HepG2 (cell line): ENCODE data around the gene ADGRB3.

Experiments used
- ASH2L ChIP-seq: fragments of 300-600, 200-600 bp; sonication (generic); IDR thresholded peaks from 2 replicates; pipeline ENCODE4 v1.7.0; 2017; ENCODE audit warnings: low read depth, mild to moderate bottlenecking, moderate library complexity, mixed read lengths, low read length; ENCODE audit not compliant: insufficient read length
- ATM ChIP-seq: fragments of 450-650 bp; IDR thresholded peaks from 2 replicates; pipeline ENCODE4 v1.7.1; 2017; ENCODE audit warnings: mild to moderate bottlenecking, borderline replicate concordance
- MAFF ChIP-seq: IDR thresholded peaks from 2 replicates; pipeline ENCODE4 v1.6.1; 2011; ENCODE audit warnings: low read depth, low read length, improper control_type of control experiment
- RAD21 ChIP-seq: fragments of 450-650 bp; formaldehyde crosslinking; IDR thresholded peaks from 2 replicates; pipeline ENCODE4 v1.5.0; 2020; ENCODE audit warnings: mild to moderate bottlenecking
- TF ChIP-seq, protein P1 (sequence below): sonication (generic); formaldehyde crosslinking; IDR thresholded peaks from 2 replicates; pipeline ENCODE4 v1.5.0; 2020; ENCODE audit warnings: mild to moderate bottlenecking, missing genetic modification reagents, moderate library complexity
- TF ChIP-seq, protein P2 (sequence below): sonication (generic); formaldehyde crosslinking; IDR thresholded peaks from 2 replicates; pipeline ENCODE4 v1.8.1; 2023; ENCODE audit warnings: missing genetic modification reagents, inconsistent platforms, borderline replicate concordance
- TF ChIP-seq, protein P3 (sequence below): sonication (generic); formaldehyde crosslinking; IDR thresholded peaks from 2 replicates; pipeline ENCODE4 v1.4.0; 2020; ENCODE audit warnings: missing genetic modification reagents
- TF ChIP-seq, protein P4 (sequence below): sonication (generic); formaldehyde crosslinking; IDR thresholded peaks from 2 replicates; pipeline ENCODE4 v1.9.0; 2022; ENCODE audit warnings: missing genetic modification reagents, mild to moderate bottlenecking, borderline replicate concordance

DNA sequence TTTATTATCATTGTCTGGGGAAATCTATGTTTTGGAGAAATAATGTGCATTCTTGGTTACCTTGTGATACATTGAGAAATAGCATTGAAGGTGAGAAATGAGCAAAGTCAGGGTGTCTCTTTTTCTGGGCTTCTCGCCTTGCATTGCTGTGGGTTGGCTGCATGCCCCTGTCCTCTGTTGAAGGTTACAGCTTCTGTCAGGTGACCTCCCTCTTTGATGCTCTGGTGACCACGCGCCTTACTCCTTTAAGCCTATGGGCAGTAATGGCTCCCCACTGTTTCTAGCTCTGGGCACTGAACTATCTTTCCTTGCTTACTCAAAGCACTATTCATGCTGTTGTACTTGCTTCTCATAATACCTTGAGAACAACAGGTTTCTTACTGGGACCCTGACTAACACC lies 14.6 kb downstream of the ADGRB3 start:
- no peak for TF ChIP-seq RAD21
- TF ChIP-seq, protein P1, sequence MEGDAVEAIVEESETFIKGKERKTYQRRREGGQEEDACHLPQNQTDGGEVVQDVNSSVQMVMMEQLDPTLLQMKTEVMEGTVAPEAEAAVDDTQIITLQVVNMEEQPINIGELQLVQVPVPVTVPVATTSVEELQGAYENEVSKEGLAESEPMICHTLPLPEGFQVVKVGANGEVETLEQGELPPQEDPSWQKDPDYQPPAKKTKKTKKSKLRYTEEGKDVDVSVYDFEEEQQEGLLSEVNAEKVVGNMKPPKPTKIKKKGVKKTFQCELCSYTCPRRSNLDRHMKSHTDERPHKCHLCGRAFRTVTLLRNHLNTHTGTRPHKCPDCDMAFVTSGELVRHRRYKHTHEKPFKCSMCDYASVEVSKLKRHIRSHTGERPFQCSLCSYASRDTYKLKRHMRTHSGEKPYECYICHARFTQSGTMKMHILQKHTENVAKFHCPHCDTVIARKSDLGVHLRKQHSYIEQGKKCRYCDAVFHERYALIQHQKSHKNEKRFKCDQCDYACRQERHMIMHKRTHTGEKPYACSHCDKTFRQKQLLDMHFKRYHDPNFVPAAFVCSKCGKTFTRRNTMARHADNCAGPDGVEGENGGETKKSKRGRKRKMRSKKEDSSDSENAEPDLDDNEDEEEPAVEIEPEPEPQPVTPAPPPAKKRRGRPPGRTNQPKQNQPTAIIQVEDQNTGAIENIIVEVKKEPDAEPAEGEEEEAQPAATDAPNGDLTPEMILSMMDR, result no peak
- no peak for TF ChIP-seq ASH2L
- TF ChIP-seq MAFF, result no peak
- TF ChIP-seq, protein P2, sequence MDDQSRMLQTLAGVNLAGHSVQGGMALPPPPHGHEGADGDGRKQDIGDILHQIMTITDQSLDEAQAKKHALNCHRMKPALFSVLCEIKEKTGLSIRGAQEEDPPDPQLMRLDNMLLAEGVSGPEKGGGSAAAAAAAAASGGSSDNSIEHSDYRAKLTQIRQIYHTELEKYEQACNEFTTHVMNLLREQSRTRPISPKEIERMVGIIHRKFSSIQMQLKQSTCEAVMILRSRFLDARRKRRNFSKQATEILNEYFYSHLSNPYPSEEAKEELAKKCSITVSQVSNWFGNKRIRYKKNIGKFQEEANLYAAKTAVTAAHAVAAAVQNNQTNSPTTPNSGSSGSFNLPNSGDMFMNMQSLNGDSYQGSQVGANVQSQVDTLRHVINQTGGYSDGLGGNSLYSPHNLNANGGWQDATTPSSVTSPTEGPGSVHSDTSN (CRISPR knock-in tag), result no peak
- TF ChIP-seq, protein P3, sequence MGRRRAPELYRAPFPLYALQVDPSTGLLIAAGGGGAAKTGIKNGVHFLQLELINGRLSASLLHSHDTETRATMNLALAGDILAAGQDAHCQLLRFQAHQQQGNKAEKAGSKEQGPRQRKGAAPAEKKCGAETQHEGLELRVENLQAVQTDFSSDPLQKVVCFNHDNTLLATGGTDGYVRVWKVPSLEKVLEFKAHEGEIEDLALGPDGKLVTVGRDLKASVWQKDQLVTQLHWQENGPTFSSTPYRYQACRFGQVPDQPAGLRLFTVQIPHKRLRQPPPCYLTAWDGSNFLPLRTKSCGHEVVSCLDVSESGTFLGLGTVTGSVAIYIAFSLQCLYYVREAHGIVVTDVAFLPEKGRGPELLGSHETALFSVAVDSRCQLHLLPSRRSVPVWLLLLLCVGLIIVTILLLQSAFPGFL, result no peak
- TF ChIP-seq, protein P4, sequence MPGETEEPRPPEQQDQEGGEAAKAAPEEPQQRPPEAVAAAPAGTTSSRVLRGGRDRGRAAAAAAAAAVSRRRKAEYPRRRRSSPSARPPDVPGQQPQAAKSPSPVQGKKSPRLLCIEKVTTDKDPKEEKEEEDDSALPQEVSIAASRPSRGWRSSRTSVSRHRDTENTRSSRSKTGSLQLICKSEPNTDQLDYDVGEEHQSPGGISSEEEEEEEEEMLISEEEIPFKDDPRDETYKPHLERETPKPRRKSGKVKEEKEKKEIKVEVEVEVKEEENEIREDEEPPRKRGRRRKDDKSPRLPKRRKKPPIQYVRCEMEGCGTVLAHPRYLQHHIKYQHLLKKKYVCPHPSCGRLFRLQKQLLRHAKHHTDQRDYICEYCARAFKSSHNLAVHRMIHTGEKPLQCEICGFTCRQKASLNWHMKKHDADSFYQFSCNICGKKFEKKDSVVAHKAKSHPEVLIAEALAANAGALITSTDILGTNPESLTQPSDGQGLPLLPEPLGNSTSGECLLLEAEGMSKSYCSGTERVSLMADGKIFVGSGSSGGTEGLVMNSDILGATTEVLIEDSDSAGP, result no peak
- TF ChIP-seq ATM, result no peak
